Measurements from ENCODE around the gene IL11RA.

Gene IL11RA

DNA sequence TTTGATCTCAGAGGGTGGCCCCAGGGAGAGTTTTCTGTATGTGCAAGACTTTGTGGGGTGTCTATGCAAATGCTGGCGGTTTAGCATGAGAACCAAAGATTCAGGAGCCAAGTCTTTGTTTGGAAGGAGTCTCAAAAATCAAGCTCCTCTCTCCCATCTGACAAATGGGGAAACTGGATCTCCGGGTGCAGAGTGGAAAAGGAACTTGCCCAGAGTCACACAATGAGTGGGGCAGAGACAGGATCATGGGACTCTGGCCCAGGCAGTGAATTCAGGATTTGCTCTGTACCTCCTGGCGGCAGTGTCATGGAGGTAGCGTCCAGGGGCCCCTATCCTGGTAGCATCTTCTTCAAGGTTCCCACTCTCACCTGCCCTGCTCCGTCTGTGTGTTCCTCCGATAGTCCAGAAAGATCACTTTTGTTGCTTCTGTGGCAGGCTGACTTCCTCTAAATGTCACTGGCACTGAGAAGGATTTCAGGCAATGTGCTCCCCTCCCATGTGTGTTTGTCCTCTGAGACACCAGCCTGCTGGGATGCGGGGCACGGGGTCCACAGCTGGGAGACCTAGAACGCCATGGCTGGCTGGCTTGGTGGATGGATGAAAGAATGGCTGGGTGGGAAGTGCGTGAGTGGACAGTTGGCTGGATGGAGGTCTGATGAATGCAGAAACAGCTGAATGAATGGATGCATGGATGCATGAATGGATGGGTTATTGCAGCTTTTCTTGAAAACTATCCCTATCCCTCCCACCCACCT is 35.5 kb downstream of the IL11RA start:
- Histone ChIP-seq H3K23ac (ENCODE audit: low read length) (no peak overlapping the region), H3K79me2 (ENCODE audit: control insufficient read depth, insufficient read depth, low read length, poor library complexity) (no peaks in the 10 kb centered on the region), H2BK12ac (ENCODE audit: low read length) (no peak overlapping the region), H4K8ac (ENCODE audit: low read depth, low read length) (no peak overlapping the region), H3K9ac (ENCODE audit: low read length) (no peak overlapping the region), H3K9me3 (ENCODE audit: insufficient read depth, low read depth, low read length) (no peaks in the 10 kb centered on the region), H3K14ac (ENCODE audit: low read length) (no peak overlapping the region), H3K27ac (ENCODE audit: low read depth, low read length) (no peak overlapping the region), H3K18ac (ENCODE audit: low read length) (no peak overlapping the region), H2AK5ac (ENCODE audit: low read length) (no peak overlapping the region), H3K79me1 (ENCODE audit: low read length) (no peaks in the 10 kb centered on the region), H2AFZ (ENCODE audit: insufficient read depth, low read length, poor library complexity) (no peak overlapping the region), H3K4me1 (ENCODE audit: control insufficient read depth in 1 of 2, insufficient read depth in 2 of 2, low read length in 2 of 2) (peaks cover 2 to 4% of the 10 kb centered on the region in 2 experiments), H2BK5ac (ENCODE audit: low read depth, low read length, poor library complexity) (no peak overlapping the region), H2BK120ac (ENCODE audit: insufficient read depth, low read length, poor library complexity) (no peak overlapping the region), H3K27me3 (ENCODE audit: insufficient read depth, low read length) (no peaks in the 10 kb centered on the region), H3K4me3 (ENCODE audit: low read depth, low read length) (no peak overlapping the region), H3K4ac (ENCODE audit: low read depth, low read length) (no peak overlapping the region), H4K91ac (ENCODE audit: low read depth, low read length) (no peak overlapping the region), H3K4me2 (ENCODE audit: low read length) (no peak overlapping the region), H3K36me3 (ENCODE audit: control insufficient read depth in 1 of 2, insufficient read depth in 2 of 2, low read length in 2 of 2) (no peaks in the 10 kb centered on the region), H4K12ac (ENCODE audit: low read depth, low read length) (no peak overlapping the region)
- DNase-seq: no peak
- no CpG with 5 or more reads among the region's 10 CpGs for WGBS (ENCODE audit: extremely low coverage, insufficient coverage, insufficient read length)

DNA sequence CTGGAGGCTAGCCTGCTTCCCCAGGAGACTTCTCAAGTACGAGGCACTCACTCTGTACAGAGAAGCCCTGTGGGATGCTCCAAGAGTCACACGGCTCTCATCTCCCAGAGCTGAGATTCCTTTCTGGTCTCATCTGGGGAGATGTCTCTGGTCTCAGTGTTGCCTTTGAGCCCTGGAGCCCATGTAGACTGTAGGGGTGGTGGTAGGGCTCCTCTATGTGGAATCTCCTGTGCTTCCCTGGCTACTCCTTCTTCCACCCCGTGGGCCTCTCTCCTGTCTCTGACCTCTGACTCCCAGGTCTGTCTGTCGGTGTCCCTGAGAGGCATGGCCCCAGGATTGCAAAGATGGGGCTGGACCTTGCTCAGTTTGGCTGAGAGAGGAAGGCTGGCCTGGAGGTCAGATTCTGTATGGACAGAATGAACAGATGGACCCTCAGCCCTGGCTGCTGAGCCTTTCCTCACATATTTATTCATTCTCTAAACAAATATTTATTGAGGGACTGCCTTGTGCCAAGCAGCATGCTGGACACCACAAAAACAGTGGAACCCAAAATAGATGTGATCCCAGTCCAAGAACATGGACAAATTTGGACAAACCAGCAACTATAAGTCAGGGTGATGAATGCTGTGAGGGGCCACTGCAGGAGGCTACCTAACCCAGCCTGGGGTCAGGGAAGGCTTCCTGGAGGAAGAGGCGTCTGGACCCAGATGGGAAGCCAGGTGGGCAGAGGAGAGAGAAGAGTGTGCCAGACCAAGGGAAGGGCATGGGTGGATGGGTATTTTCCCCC is 36.5 kb downstream of the IL11RA start:
- H3K79me1 ChIP-seq (ENCODE audit: low read length): no peaks in the 10 kb centered on the region
- no peak overlapping the region for H3K18ac ChIP-seq (ENCODE audit: low read length)
- H2AK5ac ChIP-seq (ENCODE audit: low read length): no peak overlapping the region
- no peak overlapping the region for H3K14ac ChIP-seq (ENCODE audit: low read length)
- H3K4me2 ChIP-seq (ENCODE audit: low read length): no peak overlapping the region
- no peaks in the 10 kb centered on the region for H3K79me2 ChIP-seq (ENCODE audit: control insufficient read depth, insufficient read depth, low read length, poor library complexity)
- H3K27me3 ChIP-seq (ENCODE audit: insufficient read depth, low read length): no peaks in the 10 kb centered on the region
- no peaks in the 10 kb centered on the region for H3K9me3 ChIP-seq (ENCODE audit: insufficient read depth, low read depth, low read length)
- H3K9ac ChIP-seq (ENCODE audit: low read length): no peak overlapping the region
- DNase-seq: no peak
- no peak overlapping the region for H4K91ac ChIP-seq (ENCODE audit: low read depth, low read length)
- no peak overlapping the region for H2AFZ ChIP-seq (ENCODE audit: insufficient read depth, low read length, poor library complexity)
- H2BK5ac ChIP-seq (ENCODE audit: low read depth, low read length, poor library complexity): no peak overlapping the region
- H2BK12ac ChIP-seq (ENCODE audit: low read length): no peak overlapping the region
- no peak overlapping the region for H3K4me3 ChIP-seq (ENCODE audit: low read depth, low read length)
- no CpG with 5 or more reads among the region's 5 CpGs for WGBS (ENCODE audit: extremely low coverage, insufficient coverage, insufficient read length)
- no peaks in the 10 kb centered on the region for H3K36me3 ChIP-seq (ENCODE audit: control insufficient read depth in 1 of 2, insufficient read depth in 2 of 2, low read length in 2 of 2)
- H4K8ac ChIP-seq (ENCODE audit: low read depth, low read length): no peak overlapping the region
- no peak overlapping the region for H2BK120ac ChIP-seq (ENCODE audit: insufficient read depth, low read length, poor library complexity)
- H3K4me1 ChIP-seq (ENCODE audit: control insufficient read depth in 1 of 2, insufficient read depth in 2 of 2, low read length in 2 of 2): peaks cover 2 to 4% of the 10 kb centered on the region in 2 experiments
- H3K23ac ChIP-seq (ENCODE audit: low read length): no peak overlapping the region
- H4K12ac ChIP-seq (ENCODE audit: low read depth, low read length): no peak overlapping the region
- H3K27ac ChIP-seq (ENCODE audit: low read depth, low read length): no peak overlapping the region
- H3K4ac ChIP-seq (ENCODE audit: low read depth, low read length): no peak overlapping the region

DNA sequence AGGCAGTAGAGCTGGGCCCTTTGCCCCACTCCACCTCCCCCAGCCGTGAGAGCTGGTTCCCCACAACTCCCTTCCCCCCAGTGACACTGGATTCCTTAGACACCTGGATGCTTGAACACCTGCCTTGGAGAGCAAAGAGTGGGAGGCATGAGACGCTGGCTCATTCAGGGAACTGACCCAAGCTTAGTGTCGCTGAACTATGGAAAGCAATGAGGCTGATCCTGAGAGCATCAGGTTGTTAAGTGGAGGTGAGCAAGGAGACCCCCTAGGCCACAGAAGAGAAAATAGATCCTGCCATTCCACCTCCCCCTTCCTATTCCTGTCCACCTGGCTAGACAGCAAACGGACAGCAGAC is 37.1 kb downstream of the IL11RA start:
- WGBS (ENCODE audit: extremely low coverage, insufficient coverage, insufficient read length): no CpG with 5 or more reads among the region's 4 CpGs
- no peak overlapping the region for H3K27ac ChIP-seq (ENCODE audit: low read depth, low read length)
- DNase-seq: no peak

DNA sequence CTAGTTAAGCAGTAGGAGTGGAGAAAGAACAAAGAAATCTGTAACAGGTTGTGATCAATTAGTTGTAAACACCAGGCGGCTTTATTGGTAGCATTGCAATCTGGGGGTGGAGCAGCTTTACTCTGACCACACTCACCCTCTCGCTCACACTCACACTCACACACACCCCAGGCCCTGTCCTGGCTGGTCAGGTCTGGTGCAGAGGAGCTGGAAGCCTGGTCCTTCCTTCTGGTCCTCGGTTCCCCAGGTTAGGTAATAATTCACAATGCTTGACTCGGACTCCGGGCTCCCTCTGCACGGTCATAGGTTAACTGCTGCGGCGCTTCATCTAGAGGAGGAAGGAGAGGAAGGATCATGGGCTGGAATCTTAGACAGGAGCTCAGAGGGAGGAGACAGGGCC is 37.5 kb downstream of the IL11RA start:
- no peaks in the 10 kb centered on the region for H3K27me3 ChIP-seq (ENCODE audit: insufficient read depth, low read length)
- no peak overlapping the region for H3K18ac ChIP-seq (ENCODE audit: low read length)
- no peaks in the 10 kb centered on the region for H3K9me3 ChIP-seq (ENCODE audit: insufficient read depth, low read depth, low read length)
- H3K27ac ChIP-seq (ENCODE audit: low read depth, low read length): no peak overlapping the region
- no peaks in the 10 kb centered on the region for H3K79me1 ChIP-seq (ENCODE audit: low read length)
- no peak overlapping the region for H3K4me3 ChIP-seq (ENCODE audit: low read depth, low read length)
- H3K4ac ChIP-seq (ENCODE audit: low read depth, low read length): no peak overlapping the region
- no peak overlapping the region for H4K12ac ChIP-seq (ENCODE audit: low read depth, low read length)
- no peak for DNase-seq
- no peak overlapping the region for H4K8ac ChIP-seq (ENCODE audit: low read depth, low read length)
- no peak overlapping the region for H3K4me2 ChIP-seq (ENCODE audit: low read length)
- no peak overlapping the region for H3K9ac ChIP-seq (ENCODE audit: low read length)
- H2BK120ac ChIP-seq (ENCODE audit: insufficient read depth, low read length, poor library complexity): no peak overlapping the region
- no peak overlapping the region for H3K14ac ChIP-seq (ENCODE audit: low read length)
- H3K79me2 ChIP-seq (ENCODE audit: control insufficient read depth, insufficient read depth, low read length, poor library complexity): no peaks in the 10 kb centered on the region
- H2AFZ ChIP-seq (ENCODE audit: insufficient read depth, low read length, poor library complexity): no peak overlapping the region
- no peak overlapping the region for H2BK5ac ChIP-seq (ENCODE audit: low read depth, low read length, poor library complexity)
- H3K4me1 ChIP-seq (ENCODE audit: control insufficient read depth in 1 of 2, insufficient read depth in 2 of 2, low read length in 2 of 2): peaks cover 2 to 4% of the 10 kb centered on the region in 2 experiments
- no peak overlapping the region for H3K23ac ChIP-seq (ENCODE audit: low read length)
- no peak overlapping the region for H2AK5ac ChIP-seq (ENCODE audit: low read length)
- no peak overlapping the region for H2BK12ac ChIP-seq (ENCODE audit: low read length)
- no peaks in the 10 kb centered on the region for H3K36me3 ChIP-seq (ENCODE audit: control insufficient read depth in 1 of 2, insufficient read depth in 2 of 2, low read length in 2 of 2)
- no CpG with 5 or more reads among the region's 8 CpGs for WGBS (ENCODE audit: extremely low coverage, insufficient coverage, insufficient read length)
- H4K91ac ChIP-seq (ENCODE audit: low read depth, low read length): no peak overlapping the region

More for the DNA sequence above, 37.1 kb downstream of the IL11RA start:
- peaks cover 2 to 4% of the 10 kb centered on the region in 2 experiments for H3K4me1 ChIP-seq (ENCODE audit: control insufficient read depth in 1 of 2, insufficient read depth in 2 of 2, low read length in 2 of 2)
- no peak overlapping the region for H4K91ac ChIP-seq (ENCODE audit: low read depth, low read length)
- no peaks in the 10 kb centered on the region for H3K27me3 ChIP-seq (ENCODE audit: insufficient read depth, low read length)
- H3K18ac ChIP-seq (ENCODE audit: low read length): no peak overlapping the region
- H2AFZ ChIP-seq (ENCODE audit: insufficient read depth, low read length, poor library complexity): no peak overlapping the region
- H4K12ac ChIP-seq (ENCODE audit: low read depth, low read length): no peak overlapping the region
- H3K79me1 ChIP-seq (ENCODE audit: low read length): no peaks in the 10 kb centered on the region
- no peak overlapping the region for H2BK120ac ChIP-seq (ENCODE audit: insufficient read depth, low read length, poor library complexity)
- H3K79me2 ChIP-seq (ENCODE audit: control insufficient read depth, insufficient read depth, low read length, poor library complexity): no peaks in the 10 kb centered on the region
- H3K9ac ChIP-seq (ENCODE audit: low read length): no peak overlapping the region
- H3K4ac ChIP-seq (ENCODE audit: low read depth, low read length): no peak overlapping the region
- H3K4me3 ChIP-seq (ENCODE audit: low read depth, low read length): no peak overlapping the region
- no peaks in the 10 kb centered on the region for H3K9me3 ChIP-seq (ENCODE audit: insufficient read depth, low read depth, low read length)
- no peak overlapping the region for H2BK12ac ChIP-seq (ENCODE audit: low read length)
- H3K23ac ChIP-seq (ENCODE audit: low read length): no peak overlapping the region
- no peaks in the 10 kb centered on the region for H3K36me3 ChIP-seq (ENCODE audit: control insufficient read depth in 1 of 2, insufficient read depth in 2 of 2, low read length in 2 of 2)
- no peak overlapping the region for H3K14ac ChIP-seq (ENCODE audit: low read length)
- H2BK5ac ChIP-seq (ENCODE audit: low read depth, low read length, poor library complexity): no peak overlapping the region
- H3K4me2 ChIP-seq (ENCODE audit: low read length): no peak overlapping the region
- no peak overlapping the region for H4K8ac ChIP-seq (ENCODE audit: low read depth, low read length)
- H2AK5ac ChIP-seq (ENCODE audit: low read length): no peak overlapping the region

Measured in trophoblast cell (in vitro differentiated cells and primary cell).